Stimulated activated memory B cell treated with anti-CD40 and anti-IgM and Interleukin-4, amounts not matched to agents 10 μg/mL and 1 μg/mL and 100 μg/mL, for 72 hours (primary cell): ENCODE measurements around the gene RFC5.
"Not testable (repeated sequence)": the region's sequence is repeated elsewhere in the genome, so short reads cannot be mapped to it uniquely, and the experiment has no call there.

Source experiments
- ATAC-seq: fragments of 150-1000 bp; cut with Tn5 transposase; 2 replicates; pipeline ENCODE4 v1.10.0; 2021
- H3K27ac Mint-ChIP-seq: one replicate; pipeline ENCODE4 v1.8.0; 2022; ENCODE audit warnings: mild to moderate bottlenecking, mixed read lengths
- H3K27me3 Mint-ChIP-seq: one replicate; pipeline ENCODE4 v1.8.0; 2022; ENCODE audit warnings: mixed read lengths
- H3K36me3 Mint-ChIP-seq: one replicate; pipeline ENCODE4 v1.8.0; 2022; ENCODE audit warnings: mixed read lengths
- H3K4me1 Mint-ChIP-seq: one replicate; pipeline ENCODE4 v1.8.0; 2022; ENCODE audit warnings: mixed read lengths
- H3K4me3 Mint-ChIP-seq: one replicate; pipeline ENCODE4 v1.8.0; 2022; ENCODE audit warnings: mild to moderate bottlenecking, moderate library complexity, mixed read lengths
- H3K9me3 Mint-ChIP-seq: one replicate; pipeline ENCODE4 v1.8.0; 2022; ENCODE audit warnings: mixed read lengths

Gene RFC5

GRCh38 chr12:117994551-117995438 is 21.7 kb upstream of the RFC5 start:
- Mint-ChIP-seq H3K36me3 (no peaks in the 10 kb centered on the region), H3K4me3 (no peak overlapping the region), H3K4me1 (no peaks in the 10 kb centered on the region), H3K9me3 (peaks cover 9% of the 10 kb centered on the region), H3K27ac (no peak overlapping the region), H3K27me3 (peaks cover 11% of the 10 kb centered on the region)
- no peak for ATAC-seq

- H3K4me1 Mint-ChIP-seq = no peaks in the 10 kb centered on the region
- H3K27ac Mint-ChIP-seq = no peak overlapping the region
- H3K36me3 Mint-ChIP-seq = no peaks in the 10 kb centered on the region
- H3K9me3 Mint-ChIP-seq = peaks cover 12% of the 10 kb centered on the region
- H3K27me3 Mint-ChIP-seq = no peaks in the 10 kb centered on the region
- no peak for ATAC-seq
- no peak overlapping the region for H3K4me3 Mint-ChIP-seq
These were observed 17.8 kb upstream of the RFC5 start for GRCh38 chr12:117998719-117999118.

- H3K4me1 Mint-ChIP-seq, H3K27ac Mint-ChIP-seq, H3K4me3 Mint-ChIP-seq, H3K27me3 Mint-ChIP-seq, H3K9me3 Mint-ChIP-seq, ATAC-seq, H3K36me3 Mint-ChIP-seq: not testable (repeated sequence)
These were observed 16.7 kb upstream of the RFC5 start for GRCh38 chr12:117999806-118000205.

GRCh38 chr12:118010903-118011302 is 5.6 kb upstream of the RFC5 start:
- peaks cover 3% of the 10 kb centered on the region for H3K9me3 Mint-ChIP-seq
- peaks cover 5% of the 10 kb centered on the region for H3K27me3 Mint-ChIP-seq
- H3K4me1 Mint-ChIP-seq = no peaks in the 10 kb centered on the region
- H3K36me3 Mint-ChIP-seq = no peaks in the 10 kb centered on the region
- H3K4me3 Mint-ChIP-seq = no peak overlapping the region
- ATAC-seq = no peak
- no peak overlapping the region for H3K27ac Mint-ChIP-seq

- Mint-ChIP-seq H3K4me1 (peaks cover 4% of the 10 kb centered on the region), H3K9me3 (peaks cover 3% of the 10 kb centered on the region), H3K4me3 (no peak overlapping the region), H3K27ac (no peak overlapping the region), H3K36me3 (no peaks in the 10 kb centered on the region), H3K27me3 (peaks cover under 1% of the 10 kb centered on the region)
- ATAC-seq = no peak
These were observed 5.1 kb upstream of the RFC5 start for GRCh38 chr12:118011377-118011776.

- Mint-ChIP-seq H3K4me3 (no peak overlapping the region), H3K9me3 (peaks cover 3% of the 10 kb centered on the region), H3K27me3 (no peaks in the 10 kb centered on the region), H3K36me3 (no peaks in the 10 kb centered on the region), H3K4me1 (peaks cover 10% of the 10 kb centered on the region), H3K27ac (no peak overlapping the region)
- ATAC-seq = no peak
These were observed 4.5 kb upstream of the RFC5 start for GRCh38 chr12:118011961-118012360.

- no peaks in the 10 kb centered on the region for H3K36me3 Mint-ChIP-seq
- H3K9me3 Mint-ChIP-seq = peaks cover 3% of the 10 kb centered on the region
- H3K27ac Mint-ChIP-seq = no peak overlapping the region
- no peak for ATAC-seq
- H3K4me3 Mint-ChIP-seq = no peak overlapping the region
- H3K27me3 Mint-ChIP-seq = no peaks in the 10 kb centered on the region
- H3K4me1 Mint-ChIP-seq = peaks cover 22% of the 10 kb centered on the region
These were observed 3.2 kb upstream of the RFC5 start for GRCh38 chr12:118013283-118013682.

- Mint-ChIP-seq H3K27ac (no peak overlapping the region), H3K9me3 (peaks cover 3% of the 10 kb centered on the region), H3K27me3 (no peaks in the 10 kb centered on the region), H3K36me3 (peaks cover 14% of the 10 kb centered on the region), H3K4me1 (peaks cover 22% of the 10 kb centered on the region), H3K4me3 (no peak overlapping the region)
- no peak for ATAC-seq
These were observed 1.2 kb upstream of the RFC5 start for GRCh38 chr12:118015306-118015705.

GRCh38 chr12:118015944-118016343 is 559 bp upstream of the RFC5 start:
- ATAC-seq = no peak
- peak overlapping the region; percentile 92 for H3K4me3 Mint-ChIP-seq
- peak overlapping the region; percentile 89 for H3K27ac Mint-ChIP-seq
- peaks cover 21% of the 10 kb centered on the region for H3K36me3 Mint-ChIP-seq
- no peaks in the 10 kb centered on the region for H3K27me3 Mint-ChIP-seq
- peaks cover 22% of the 10 kb centered on the region for H3K4me1 Mint-ChIP-seq
- H3K9me3 Mint-ChIP-seq = peaks cover 3% of the 10 kb centered on the region

GRCh38 chr12:118017926-118018325 is 1.4 kb downstream of the RFC5 start:
- H3K9me3 Mint-ChIP-seq = peaks cover 3% of the 10 kb centered on the region
- ATAC-seq = no peak
- no peak overlapping the region for H3K27ac Mint-ChIP-seq

GRCh38 chr12:118020036-118020435 is 3.5 kb downstream of the RFC5 start:
- Mint-ChIP-seq H3K4me1 (peaks cover 22% of the 10 kb centered on the region), H3K4me3 (no peak overlapping the region), H3K9me3 (no peaks in the 10 kb centered on the region), H3K27ac (no peak overlapping the region), H3K36me3 (peaks cover 52% of the 10 kb centered on the region), H3K27me3 (no peaks in the 10 kb centered on the region)
- no peak for ATAC-seq

More at GRCh38 chr12:118017926-118018325, 1.4 kb downstream of the RFC5 start:
- peaks cover 37% of the 10 kb centered on the region for H3K36me3 Mint-ChIP-seq
- H3K4me1 Mint-ChIP-seq = peaks cover 22% of the 10 kb centered on the region
- peak overlapping the region; percentile 57 for H3K4me3 Mint-ChIP-seq
- no peaks in the 10 kb centered on the region for H3K27me3 Mint-ChIP-seq

- H3K4me3 Mint-ChIP-seq, H3K4me1 Mint-ChIP-seq, H3K27me3 Mint-ChIP-seq, ATAC-seq, H3K9me3 Mint-ChIP-seq, H3K27ac Mint-ChIP-seq: not testable (repeated sequence)
- H3K36me3 Mint-ChIP-seq = peaks cover 69% of the 10 kb centered on the region
These were observed 5.7 kb downstream of the RFC5 start for GRCh38 chr12:118022097-118022727.

GRCh38 chr12:118022728-118023109 is 6.2 kb downstream of the RFC5 start:
- H3K27me3 Mint-ChIP-seq = no peaks in the 10 kb centered on the region
- H3K27ac Mint-ChIP-seq = no peak overlapping the region
- no peak for ATAC-seq
- H3K4me1 Mint-ChIP-seq = peaks cover 5% of the 10 kb centered on the region
- H3K9me3 Mint-ChIP-seq = no peaks in the 10 kb centered on the region
- H3K4me3 Mint-ChIP-seq = no peak overlapping the region
- H3K36me3 Mint-ChIP-seq = peaks cover 71% of the 10 kb centered on the region

GRCh38 chr12:118023301-118023860 is 6.9 kb downstream of the RFC5 start:
- ATAC-seq = no peak
- peaks cover 71% of the 10 kb centered on the region for H3K36me3 Mint-ChIP-seq

GRCh38 chr12:118025168-118025567 is 8.7 kb downstream of the RFC5 start:
- Mint-ChIP-seq H3K27ac (no peak overlapping the region), H3K9me3 (no peaks in the 10 kb centered on the region), H3K4me1 (no peaks in the 10 kb centered on the region), H3K4me3 (no peak overlapping the region), H3K36me3 (peaks cover 65% of the 10 kb centered on the region), H3K27me3 (no peaks in the 10 kb centered on the region)
- no peak for ATAC-seq

More at GRCh38 chr12:118023301-118023860, 6.9 kb downstream of the RFC5 start:
- no peak overlapping the region for H3K27ac Mint-ChIP-seq
- H3K27me3 Mint-ChIP-seq = no peaks in the 10 kb centered on the region
- no peaks in the 10 kb centered on the region for H3K4me1 Mint-ChIP-seq
- no peak overlapping the region for H3K4me3 Mint-ChIP-seq
- H3K9me3 Mint-ChIP-seq = no peaks in the 10 kb centered on the region
